ENCODE data around the gene QRICH1. TPM values are rescaled to one million over a fixed set of nuclear protein-coding genes. Genes with fewer than 3 reads are reported as not detected.

Gene QRICH1
- total and polyA plus RNA-seq, 2 of the 13 experiments (the other 11 are each of a cell fraction or from before 2014, with no cell fraction given) = 52.6 to 102 TPM

- TF ChIP-seq ZNF333 (CRISPR knock-in tag; IDR thresholded peaks at IDR 0.05; ENCODE audit: borderline replicate concordance) (0 out of 2 replicates have a peak, but pooled peaks have one; percentile 49), BHLHE40 (IDR thresholded peaks at IDR 0.05; ENCODE audit: low read length) (0 out of 2 replicates have a peak, but pooled peaks have one; percentile 16), U2AF2 (IDR thresholded peaks at IDR 0.05; ENCODE audit: low read depth, low read length) (no peak), MBNL3 (CRISPR knock-in tag; conservative IDR thresholded peaks at IDR 0.05) (no peak), RBM39 (IDR thresholded peaks at IDR 0.05; ENCODE audit: low read depth, low read length, poor library complexity, severe bottlenecking) (no peak), CCDC6 (CRISPR knock-in tag; IDR thresholded peaks at IDR 0.05) (peak; percentile 63; the same call in 1 of the 2 replicates), STAT5B (CRISPR knock-in tag; IDR thresholded peaks at IDR 0.05) (no peak), IKZF4 (CRISPR knock-in tag; IDR thresholded peaks at IDR 0.05; ENCODE audit: borderline replicate concordance, low read depth, not compliant biosample characterization) (no peak), ZNF572 (CRISPR knock-in tag; IDR thresholded peaks at IDR 0.05) (no peak), PAXIP1 (CRISPR knock-in tag; conservative IDR thresholded peaks at IDR 0.05) (no peak; the same call in 1 of the 2 replicates), DNMT1 (CRISPR knock-in tag; IDR thresholded peaks at IDR 0.05) (no peak), MED8 (CRISPR knock-in tag; IDR thresholded peaks at IDR 0.05; ENCODE audit: insufficient replicate concordance) (peak; percentile 80), SMC3 (IDR thresholded peaks at IDR 0.05; ENCODE audit: low read length) (no peak), TRIM22 (IDR thresholded peaks at IDR 0.05) (no peak), DPF2 (CRISPR knock-in tag; IDR thresholded peaks at IDR 0.05; ENCODE audit: borderline replicate concordance, low read depth) (peak; percentile 39; the same call in 1 of the 2 replicates), KLF13 (CRISPR knock-in tag; IDR thresholded peaks at IDR 0.05) (peak; percentile 39; the same call in 1 of the 2 replicates)
- TF ChIP-seq, protein P1, sequence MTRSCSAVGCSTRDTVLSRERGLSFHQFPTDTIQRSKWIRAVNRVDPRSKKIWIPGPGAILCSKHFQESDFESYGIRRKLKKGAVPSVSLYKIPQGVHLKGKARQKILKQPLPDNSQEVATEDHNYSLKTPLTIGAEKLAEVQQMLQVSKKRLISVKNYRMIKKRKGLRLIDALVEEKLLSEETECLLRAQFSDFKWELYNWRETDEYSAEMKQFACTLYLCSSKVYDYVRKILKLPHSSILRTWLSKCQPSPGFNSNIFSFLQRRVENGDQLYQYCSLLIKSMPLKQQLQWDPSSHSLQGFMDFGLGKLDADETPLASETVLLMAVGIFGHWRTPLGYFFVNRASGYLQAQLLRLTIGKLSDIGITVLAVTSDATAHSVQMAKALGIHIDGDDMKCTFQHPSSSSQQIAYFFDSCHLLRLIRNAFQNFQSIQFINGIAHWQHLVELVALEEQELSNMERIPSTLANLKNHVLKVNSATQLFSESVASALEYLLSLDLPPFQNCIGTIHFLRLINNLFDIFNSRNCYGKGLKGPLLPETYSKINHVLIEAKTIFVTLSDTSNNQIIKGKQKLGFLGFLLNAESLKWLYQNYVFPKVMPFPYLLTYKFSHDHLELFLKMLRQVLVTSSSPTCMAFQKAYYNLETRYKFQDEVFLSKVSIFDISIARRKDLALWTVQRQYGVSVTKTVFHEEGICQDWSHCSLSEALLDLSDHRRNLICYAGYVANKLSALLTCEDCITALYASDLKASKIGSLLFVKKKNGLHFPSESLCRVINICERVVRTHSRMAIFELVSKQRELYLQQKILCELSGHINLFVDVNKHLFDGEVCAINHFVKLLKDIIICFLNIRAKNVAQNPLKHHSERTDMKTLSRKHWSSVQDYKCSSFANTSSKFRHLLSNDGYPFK (CRISPR knock-in tag; IDR thresholded peaks at IDR 0.05; ENCODE audit: borderline replicate concordance) = peak; percentile 70
- TF ChIP-seq, protein P2, sequence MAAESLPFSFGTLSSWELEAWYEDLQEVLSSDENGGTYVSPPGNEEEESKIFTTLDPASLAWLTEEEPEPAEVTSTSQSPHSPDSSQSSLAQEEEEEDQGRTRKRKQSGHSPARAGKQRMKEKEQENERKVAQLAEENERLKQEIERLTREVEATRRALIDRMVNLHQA (CRISPR knock-in tag; IDR thresholded peaks at IDR 0.05) = no peak
Observed at GRCh38 chr3:49017971-49018706, 75.7 kb downstream of the QRICH1 start, which contains the start of gene DALRD3 (continued).

Data from HepG2 (cell line).